ENCODE data around the gene TMEM132C.

GRCh38 chr12:128269181-128269591 is 2.2 kb downstream of the TMEM132C start:
- TF ChIP-seq POLR2A (IDR thresholded peaks at IDR 0.05; ENCODE audit: low read depth, low read length) (no peak), TAF1 (IDR thresholded peaks at IDR 0.05; ENCODE audit: low read depth, low read length) (no peak), POLR2AphosphoS5 (IDR thresholded peaks at IDR 0.05; ENCODE audit: low read depth, low read length) (no peak), SPI1 (IDR thresholded peaks at IDR 0.05; ENCODE audit: low read depth, low read length) (no peak), PAX5 (IDR thresholded peaks at IDR 0.05; ENCODE audit: insufficient read depth, low read length, severe bottlenecking) (no peak), POU2F2 (IDR thresholded peaks at IDR 0.05; ENCODE audit: low read depth, low read length) (no peak)
